T47D (cell line): ENCODE data around the gene CHST6.
A peak's percentile ranks its signal among the peaks of the same experiment; 100 is the strongest.
"Not testable (repeated sequence)": the region's sequence is repeated elsewhere in the genome, so short reads cannot be mapped to it uniquely, and the experiment has no call there.

ENCODE experiments used
- DNase-seq, 2 experiments: peaks; one replicate each; pipeline versions ENCODE4 v3.0.0 to v3.0.0-alpha.2; 2011 to 2012; ENCODE audit warnings: low read depth in 1 of 2, low spot score in 1 of 2
- JUND ChIP-seq: IDR thresholded peaks from 2 replicates; pipeline ENCODE4 v1.6.1; 2012; ENCODE audit warnings: low read depth
- in situ Hi-C: cut with HindIII; loops from 2 replicates; pipeline ENCODE4 v1.10.0; 2016; ENCODE audit warnings: low sequenced_read_pairs, low pct_unique_long_range_greater_than_20kb

CHST6 gene

DNA sequence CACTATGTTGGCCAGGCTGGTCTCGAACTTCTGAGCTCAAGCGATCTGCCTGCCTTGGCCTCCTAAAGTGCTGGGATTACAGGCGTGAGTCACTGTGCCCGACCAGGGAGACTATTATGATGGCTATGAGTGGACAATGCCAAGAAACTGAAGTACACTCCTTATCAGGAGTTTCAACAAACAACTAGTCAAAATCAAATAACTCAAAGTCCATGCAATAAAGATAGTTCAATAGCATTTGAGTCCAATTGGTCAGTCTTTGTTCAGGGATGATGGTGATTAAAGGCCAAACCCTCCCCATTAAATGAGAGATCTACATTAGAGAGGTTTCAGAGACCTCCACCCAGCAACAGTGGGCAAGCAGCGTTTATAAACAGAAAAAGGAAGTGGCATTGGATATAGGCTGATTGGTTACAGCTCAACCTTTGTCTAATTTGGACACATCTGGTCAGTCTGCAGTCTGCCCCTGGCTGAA lies 32.6 kb upstream of the CHST6 start:
- no peak for TF ChIP-seq JUND
- no peak for DNase-seq
- in situ Hi-C loops = no loop called here

DNA sequence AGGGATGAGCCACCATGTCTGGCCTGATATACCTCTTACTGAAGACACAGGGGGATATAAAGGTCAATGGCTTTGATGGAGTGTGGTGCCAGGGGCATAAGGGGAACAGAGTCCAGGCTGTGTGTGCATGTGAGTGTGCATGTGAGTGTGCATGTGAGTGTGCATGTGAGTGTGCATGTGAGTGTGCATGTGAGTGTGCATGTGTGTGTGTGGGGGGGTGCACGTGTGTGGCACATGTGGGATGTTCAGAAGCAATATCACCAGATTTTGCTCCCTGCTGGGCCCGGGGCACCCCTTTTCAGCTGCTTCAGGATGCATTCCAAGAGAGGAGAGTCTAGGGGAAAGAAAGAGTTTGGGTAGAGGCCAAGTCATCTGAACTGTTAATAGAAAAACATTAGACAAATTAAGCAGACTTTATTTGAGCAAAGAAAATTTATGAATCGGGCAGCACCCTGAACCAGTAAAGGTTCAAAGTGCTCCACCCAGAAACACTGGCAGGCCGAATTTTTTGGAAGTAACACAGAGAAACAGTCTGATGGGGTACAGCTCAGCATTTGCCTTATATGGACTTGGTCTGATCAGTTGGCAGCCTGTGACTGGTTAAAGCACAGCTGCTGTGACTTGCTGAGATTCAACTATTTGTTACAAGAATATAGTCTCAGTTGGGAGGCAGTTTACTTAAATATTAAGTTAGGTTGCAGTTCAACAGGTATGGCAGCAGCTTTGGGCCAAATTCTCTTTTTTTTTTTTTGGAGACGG lies 31.0 kb upstream of the CHST6 start:
- no peak for TF ChIP-seq JUND
- in situ Hi-C loops = no loop called here
- DNase-seq = no peak

DNA sequence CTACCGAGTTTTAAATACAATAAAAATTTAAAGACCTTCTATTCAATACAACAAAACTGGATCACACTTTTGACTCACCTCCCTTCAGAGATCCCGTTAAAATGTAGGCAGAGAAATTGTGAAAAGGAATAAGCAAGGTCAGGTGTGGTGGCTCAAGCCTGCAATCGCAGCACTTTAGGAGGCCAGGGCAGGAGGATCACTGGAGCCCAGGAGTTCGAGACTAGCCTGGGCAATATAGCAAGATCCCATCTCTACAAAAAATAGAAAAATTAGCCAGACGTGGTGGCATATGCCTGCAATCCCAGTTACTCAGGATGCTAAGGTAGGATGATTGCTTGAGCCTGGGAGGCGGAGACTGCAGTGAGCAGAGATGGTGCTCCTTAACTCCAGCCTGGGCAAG lies 23.9 kb upstream of the CHST6 start:
- in situ Hi-C loops = no loop called here
- no peak for DNase-seq
- TF ChIP-seq JUND = no peak

DNA sequence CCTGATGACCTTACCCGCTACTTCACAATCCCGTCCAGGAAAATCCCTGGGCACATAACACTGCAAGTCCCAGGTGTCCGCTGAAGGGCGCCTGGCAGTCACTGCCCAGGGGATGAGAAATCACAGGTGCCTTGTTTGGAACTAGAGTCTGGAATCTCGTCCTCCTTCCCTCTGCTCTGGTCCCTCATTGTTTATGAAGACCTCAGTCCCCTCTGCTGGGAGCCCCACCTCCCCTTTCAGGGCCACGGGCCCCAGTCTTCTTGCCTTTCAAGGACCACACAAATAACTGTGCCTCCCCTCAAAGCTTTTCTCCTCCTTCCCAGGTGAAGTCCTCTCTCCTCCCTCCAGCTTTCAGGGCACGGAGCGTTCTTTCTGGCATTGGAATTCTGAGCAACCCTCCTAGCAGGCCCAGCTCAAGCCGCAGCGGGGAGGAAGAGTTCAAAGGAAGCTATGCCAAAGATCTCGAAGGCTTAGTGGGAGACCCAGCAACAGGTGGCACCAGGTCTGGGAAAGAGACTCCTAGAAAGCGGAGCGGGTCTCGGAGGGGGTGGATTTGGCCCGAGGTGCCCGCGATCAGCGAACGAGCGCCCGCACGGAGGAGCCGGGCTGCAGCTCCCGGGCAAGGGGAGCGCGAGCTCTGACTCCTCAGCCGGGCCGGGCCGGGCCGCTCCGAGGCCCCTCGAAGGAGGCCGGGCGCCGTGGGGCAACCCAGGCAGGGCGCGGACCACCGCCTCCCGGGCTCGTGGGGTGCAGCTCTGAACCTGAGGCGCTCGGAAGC lies 21.1 kb upstream of the CHST6 start:
- peak in 1 of 2 experiments; percentile 30 for DNase-seq
- in situ Hi-C loops = not testable (repeated sequence)

DNA sequence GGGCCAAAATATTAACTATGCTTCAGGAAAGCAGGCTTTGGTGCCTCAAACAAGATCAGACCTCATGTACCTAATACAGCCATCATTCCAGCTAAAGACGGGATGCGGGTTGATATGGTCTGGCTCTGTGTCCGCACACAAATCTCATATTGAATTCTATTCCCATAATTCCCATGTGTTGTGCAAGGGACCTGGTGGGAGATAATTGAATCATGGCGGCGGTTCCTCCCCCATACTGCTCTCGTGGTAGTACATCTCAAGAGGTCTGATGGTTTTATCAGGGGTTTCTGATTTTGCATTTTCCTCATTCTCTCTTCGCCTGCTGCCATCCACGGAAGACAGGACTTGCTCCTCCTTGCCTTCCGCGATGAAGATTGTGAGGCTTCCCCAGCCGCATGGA lies 19.1 kb upstream of the CHST6 start:
- TF ChIP-seq JUND = no peak
- in situ Hi-C loops = no loop called here
- no peak for DNase-seq

DNA sequence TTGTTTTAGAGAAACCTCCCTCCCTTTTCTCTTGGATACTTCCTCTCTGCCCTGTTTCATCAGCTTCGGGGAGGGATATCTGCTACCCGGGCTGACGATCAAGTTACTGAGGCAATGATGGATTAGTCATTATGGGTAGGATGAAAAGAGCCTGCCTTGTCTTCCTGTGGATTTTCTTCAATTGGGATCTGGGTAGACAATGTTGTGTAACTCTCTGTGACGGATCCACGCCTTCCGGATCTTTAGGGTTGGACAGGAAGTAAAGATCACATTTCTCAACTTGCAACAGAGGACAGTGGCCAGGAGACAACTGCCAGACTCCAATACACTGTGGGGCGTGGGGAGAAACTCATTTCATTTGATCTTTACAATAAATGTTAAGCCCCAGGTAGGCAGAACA lies 11.3 kb upstream of the CHST6 start:
- DNase-seq = no peak
- in situ Hi-C loops = no loop called here
- TF ChIP-seq JUND = no peak

DNA sequence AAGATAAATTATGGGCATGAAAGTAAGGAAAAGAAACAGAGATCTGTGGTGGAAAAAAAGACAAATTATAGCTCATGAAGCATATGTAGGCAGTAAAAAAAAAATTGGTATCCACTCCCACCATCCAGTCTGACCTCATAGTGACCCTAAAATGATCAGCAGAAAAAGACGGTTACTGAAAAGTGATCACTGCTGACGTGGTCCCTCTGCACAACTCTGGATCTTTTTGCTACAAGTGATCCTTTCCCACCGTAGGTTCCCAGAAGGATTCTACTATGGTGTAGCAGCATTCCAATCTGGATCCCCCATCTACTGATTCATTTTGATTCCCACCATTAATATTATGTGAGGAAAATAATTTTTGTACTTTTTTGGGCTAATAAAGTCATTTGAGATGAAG lies 10.9 kb upstream of the CHST6 start:
- no peak for DNase-seq
- in situ Hi-C loops = no loop called here
- TF ChIP-seq JUND = no peak

DNA sequence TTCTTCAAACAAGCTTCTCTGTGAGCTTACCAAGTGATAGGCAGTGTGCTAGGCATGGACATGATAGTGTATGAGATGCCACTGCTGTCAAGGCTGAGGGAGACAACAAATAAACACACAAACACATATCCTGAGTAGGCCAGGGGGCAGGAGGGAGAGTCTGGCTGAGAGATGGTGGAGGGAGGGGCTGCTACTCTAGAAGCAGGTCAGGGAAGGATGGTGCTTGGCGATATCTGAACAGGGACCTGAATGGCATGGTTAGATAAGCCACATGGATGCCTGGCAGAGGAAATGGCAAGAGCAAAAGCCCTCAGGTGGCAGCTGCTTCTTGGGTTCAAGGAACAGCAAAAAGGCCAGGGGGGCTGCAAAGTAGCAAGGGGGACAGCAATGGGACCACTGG lies 8.6 kb upstream of the CHST6 start:
- TF ChIP-seq JUND = no peak
- in situ Hi-C loops = no loop called here
- DNase-seq = no peak

DNA sequence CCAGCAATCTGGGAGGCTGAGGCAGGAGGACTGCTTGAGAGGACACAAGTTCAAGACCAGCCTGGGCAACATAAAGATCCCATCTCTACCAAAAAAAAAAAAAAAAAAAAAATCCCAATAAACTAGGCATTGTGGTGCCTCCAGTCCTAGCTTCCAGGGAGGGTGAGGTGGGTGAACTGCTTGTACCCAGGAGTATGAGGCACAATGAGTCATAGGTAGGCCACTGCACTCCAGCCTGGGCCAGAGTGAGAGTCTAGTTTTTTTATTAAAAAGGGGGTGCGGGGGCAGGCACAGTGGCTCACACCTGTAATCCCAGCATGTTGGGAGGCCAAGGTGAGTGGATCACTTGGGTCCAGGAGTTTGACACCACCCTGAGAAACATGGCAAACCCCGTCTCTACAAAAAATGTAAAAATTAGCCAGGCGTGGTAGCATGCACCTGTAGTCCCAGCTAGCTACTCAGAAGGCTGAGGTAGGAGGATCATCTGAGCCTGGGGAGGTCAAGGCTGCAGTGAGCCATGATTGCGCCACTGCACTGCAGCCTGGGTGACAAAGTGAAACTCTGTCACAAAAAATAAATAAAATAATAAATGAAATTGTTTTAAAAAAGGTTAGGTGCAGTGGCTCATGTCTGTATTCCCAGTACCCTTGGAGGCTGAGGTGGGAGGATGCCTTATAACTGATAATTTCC lies 7.8 kb upstream of the CHST6 start:
- in situ Hi-C loops = no loop called here
- no peak for DNase-seq
- TF ChIP-seq JUND = no peak

DNA sequence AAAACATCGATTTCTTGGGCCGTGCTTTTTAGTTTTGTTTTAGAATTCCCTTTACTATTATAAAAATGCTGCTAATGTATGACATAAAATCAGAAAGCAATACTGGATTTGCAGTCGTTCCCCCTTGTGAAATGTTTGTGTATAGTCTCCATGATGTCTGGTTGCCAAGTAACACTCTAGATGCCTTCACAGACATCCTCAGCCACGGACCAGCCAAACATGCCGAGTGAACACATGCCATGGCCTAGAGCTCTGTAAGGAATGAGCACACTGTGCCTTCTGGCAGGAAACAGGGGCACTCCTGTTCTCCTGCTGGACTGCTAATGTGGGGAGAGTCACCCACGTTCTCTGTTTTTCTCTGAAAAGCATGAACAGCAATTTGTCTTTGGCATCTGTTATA lies 6.6 kb upstream of the CHST6 start:
- DNase-seq = peak in 1 of 2 experiments; percentile 43
- in situ Hi-C loops = not testable (repeated sequence)

DNA sequence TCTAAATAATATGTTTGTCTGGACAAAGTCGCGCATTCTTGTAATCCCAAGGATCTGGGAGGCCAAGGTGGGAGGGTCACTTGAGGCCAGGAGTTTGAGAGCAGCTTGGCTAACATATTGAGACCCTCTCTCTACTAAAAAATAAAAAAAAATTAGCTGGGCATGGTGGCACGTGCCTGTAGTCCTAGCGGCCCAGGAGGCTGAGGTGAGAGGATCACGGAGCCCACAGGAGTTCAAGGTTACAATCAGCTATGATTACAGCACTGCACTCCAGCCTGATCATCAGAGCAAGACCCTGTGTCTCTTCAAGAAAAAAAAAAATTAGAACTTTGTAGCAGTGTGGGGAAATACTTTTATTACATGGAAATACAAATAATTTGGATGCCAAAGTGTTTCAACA lies 6.1 kb upstream of the CHST6 start:
- in situ Hi-C loops = no loop called here
- DNase-seq = no peak
- TF ChIP-seq JUND = no peak

DNA sequence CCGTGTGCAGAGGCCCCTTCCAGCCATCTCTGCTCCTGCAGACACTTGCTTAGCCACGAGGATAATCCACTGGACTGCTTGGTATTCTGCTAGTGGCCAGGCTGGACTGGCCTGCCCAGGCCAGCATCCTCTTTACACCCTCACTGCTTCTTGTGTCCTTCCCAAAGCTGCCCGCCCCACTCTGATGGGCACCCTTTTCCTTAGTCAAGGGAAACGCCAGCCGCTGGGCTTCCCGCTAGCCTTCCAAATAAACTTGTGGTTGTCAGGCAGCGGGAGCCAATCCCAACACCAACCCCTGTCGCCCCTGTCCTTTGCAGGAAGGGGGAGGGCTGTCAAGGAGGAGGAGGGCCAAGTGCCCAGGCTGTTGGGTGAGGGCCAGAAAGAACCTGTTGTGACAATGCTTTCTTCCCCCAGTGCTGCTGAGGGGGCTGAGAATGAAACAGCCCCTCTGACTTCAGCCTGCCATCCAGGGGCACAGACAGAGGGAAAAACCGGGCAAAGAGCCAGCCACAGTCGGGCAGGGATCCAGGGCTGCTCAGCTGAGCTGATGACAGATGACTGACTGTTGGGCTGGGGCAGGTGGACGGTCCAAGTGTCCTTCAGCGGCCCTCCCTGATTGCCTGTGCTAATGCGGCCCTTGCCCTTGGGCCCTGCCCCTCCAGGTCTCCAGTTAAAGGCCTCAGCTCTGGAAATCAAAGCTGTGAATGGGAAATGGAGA lies 3.5 kb upstream of the CHST6 start:
- DNase-seq, in situ Hi-C loops: not testable (repeated sequence)

DNA sequence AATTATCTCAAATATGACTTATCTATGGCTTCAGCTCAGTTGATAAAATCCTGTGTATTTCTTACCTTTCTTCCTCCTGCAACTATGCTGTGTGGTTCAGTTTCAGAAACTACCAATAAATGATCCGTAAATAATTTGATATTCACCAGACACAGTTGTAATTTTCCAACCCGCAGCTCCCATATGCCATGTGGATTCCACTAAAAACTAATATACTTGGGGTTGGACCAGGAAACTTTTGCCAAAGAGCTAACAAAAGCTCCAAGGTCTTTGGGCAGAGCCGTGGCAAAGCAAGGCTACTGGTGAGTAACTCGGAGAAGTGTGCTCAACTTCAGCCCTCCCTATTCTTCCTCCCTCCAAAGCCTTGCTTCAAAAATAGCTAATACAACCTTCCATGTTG lies 2.3 kb upstream of the CHST6 start:
- in situ Hi-C loops = no loop called here
- no peak for DNase-seq
- TF ChIP-seq JUND = no peak
